LoVo (cell line): ENCODE data around the gene NKAIN2.

Experiments used
- DNase-seq: peaks from one replicate; pipeline ENCODE4 v3.0.0-alpha.2; 2016; ENCODE audit warnings: low spot score

The NKAIN2 gene

DNA sequence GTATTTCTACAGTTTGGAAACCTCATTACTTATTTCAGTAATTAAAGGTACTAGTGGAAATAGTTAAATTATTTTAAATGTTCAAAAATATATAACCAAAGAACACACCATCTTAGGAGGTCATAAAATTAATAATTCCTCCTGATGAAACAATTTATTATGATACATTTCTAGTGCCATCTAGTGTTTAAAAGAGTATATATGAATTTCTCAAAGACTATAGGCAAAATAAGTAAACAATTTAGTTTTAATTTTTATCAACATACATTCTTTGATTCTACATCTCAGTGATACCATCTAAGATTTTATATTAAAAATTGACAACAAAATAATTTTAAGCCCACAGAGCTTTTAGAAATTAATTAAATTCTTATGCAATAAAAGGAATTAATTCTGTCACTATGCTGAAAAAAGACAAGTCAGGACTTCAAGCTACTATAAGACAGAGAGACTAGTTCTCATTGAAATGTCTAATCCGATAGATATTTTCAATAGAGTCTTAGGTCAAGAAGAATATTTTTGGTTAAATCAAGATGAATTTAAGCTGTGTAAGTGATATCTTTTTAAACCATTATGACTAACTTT, 1050.8 kb downstream of the NKAIN2 start:
- peak; percentile 21 for DNase-seq

- DNase-seq, result no peak
Measured at GRCh38 chr6:124857746-124858145, 1054.1 kb downstream of the NKAIN2 start.

DNA sequence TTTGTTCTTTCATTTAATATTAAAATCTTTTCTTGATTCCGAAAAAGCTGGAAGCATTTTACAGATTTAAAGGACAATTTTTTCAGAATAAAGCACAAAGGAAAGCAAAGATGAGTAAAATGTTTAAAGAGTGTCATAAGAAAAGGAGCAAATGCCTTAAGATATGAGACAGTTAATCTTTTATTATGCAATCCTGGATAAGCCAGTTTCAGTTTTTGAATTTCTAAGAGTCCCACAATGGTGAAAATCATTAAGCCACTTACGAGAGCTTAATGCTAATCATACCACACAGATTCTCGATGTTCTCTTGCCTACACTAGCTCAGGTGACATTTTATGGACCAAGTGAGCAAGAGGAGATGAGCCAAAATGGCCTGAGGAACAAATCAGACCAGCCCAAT, 1054.9 kb downstream of the NKAIN2 start:
- no peak for DNase-seq

GRCh38 chr6:124859366-124859765, 1055.7 kb downstream of the NKAIN2 start:
- DNase-seq, result no peak

DNA sequence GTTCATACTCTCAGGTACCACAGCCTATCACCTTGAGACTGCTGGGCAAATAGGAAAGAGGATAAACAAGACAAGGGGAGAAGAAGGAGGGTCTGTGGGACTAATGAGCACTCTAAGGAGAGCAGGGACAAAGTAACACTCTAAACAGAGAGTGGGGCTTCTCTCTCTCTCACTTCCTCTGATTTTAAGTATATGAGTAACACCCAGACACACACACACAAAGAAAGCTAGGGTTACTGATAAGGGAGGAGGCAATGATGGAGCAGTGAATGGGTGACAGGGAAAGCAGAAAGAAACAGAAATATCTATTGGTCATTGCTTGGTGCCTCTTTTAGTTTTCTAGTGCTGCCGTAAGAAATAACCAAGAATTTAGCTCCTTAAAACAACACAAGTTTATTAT, 1062.4 kb downstream of the NKAIN2 start:
- no peak for DNase-seq

DNA sequence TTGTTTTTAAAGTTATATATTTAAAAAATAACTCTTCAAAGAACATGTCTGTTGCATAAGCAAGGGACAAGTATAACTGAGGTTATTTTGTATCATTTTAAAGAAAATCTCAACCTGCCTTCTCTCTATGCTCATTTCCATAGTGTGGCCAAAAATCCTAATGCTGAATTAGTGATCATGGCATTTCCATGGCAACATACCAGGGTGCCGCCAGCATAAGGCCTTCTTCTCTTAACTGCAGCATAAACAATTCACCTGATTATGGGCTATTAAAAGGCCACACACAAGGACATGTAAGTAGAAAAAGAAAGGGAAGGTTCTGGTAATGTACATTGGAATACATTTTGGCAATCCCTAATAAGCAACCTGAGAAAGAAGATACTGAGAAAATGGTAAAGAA, 1063.5 kb downstream of the NKAIN2 start:
- no peak for DNase-seq

DNA sequence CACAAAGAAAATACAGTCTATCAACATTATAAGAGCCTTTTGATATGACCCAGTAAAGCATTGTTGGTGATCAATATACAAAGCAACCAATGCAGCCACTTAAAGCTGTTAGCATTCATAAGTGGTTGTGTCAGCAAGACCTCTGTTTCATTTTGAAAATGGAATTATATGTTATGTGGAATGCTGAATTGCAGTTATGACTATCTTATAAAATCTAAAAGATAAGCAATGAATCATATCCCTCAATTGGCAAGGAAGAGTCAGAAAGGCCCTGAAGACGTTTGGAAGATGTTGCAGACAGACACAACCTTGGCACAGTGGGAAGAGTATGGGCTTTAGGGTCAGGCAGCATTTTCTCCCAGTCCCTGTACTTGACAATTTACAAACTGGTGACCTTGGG, 1064.8 kb downstream of the NKAIN2 start:
- no peak for DNase-seq

- no peak for DNase-seq
Measured at GRCh38 chr6:124869416-124869815, 1065.8 kb downstream of the NKAIN2 start.

DNA sequence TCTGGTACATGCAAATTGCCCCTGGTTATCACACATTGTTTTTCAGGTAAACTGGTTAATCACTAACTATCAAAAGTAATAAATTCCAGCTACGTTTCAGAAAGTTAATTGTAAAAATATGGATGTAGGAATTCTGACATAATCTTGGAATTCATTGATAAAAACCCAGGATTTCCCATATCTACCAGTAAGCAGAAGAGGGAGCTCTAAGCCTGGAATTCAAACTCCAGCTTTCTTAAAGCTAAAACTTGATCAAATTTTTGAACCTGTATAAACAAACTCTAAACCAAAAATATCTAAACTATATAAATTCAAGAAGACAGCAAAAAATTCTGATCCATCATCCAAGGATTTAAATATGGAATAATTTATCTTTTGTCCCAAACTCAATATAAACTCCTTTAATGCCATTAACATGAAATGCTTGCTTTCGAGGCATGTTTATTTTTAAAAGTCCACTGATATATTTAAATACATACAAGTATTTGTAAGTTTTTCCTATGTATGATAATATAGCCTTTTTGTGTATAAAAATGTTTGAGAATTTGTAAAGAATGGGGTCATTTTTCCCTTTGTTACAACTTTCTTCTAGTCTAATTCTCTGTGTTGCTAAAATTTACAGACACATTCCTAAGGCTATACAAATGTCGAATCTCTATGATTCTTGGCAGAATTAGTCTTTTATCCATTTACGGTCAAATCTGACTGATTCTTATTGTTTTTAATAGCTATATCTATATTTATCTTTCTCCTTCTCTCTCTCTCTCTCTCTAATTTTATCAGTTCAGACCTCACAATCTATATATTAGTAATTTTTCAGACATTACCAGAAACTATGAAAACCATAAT, 1067.2 kb downstream of the NKAIN2 start:
- DNase-seq, result peak; percentile 46

DNA sequence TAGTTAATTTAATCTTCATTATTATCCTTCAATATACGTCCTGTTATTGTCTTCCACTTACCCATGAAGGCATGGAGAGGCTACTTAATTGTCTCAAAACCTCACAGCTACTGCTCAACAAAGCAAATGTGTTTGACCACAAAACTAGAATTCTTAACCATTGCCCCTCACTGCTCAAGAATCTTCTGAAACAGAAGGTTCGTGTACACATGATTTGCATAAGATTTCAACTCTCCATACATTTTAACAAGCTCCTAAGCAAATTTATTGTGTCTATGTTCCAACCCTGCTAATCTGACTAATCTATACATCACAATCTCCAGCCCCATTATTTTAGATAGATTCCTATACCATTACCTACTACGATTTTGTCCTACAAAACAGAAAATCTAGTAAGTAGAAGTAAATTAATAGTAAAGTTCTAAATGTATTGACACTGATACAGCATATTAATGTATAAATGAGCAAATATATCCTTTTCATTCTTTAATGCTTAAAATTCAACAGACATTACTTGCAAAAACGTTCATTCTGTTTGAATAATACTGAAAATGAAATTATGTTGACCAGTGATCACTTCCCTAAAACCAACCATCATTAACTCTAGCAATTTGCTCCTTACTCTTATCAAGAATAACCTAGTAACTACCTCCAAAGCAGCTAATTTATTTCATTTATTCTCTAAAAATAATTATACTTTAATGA, 1068.8 kb downstream of the NKAIN2 start:
- DNase-seq, result no peak

DNA sequence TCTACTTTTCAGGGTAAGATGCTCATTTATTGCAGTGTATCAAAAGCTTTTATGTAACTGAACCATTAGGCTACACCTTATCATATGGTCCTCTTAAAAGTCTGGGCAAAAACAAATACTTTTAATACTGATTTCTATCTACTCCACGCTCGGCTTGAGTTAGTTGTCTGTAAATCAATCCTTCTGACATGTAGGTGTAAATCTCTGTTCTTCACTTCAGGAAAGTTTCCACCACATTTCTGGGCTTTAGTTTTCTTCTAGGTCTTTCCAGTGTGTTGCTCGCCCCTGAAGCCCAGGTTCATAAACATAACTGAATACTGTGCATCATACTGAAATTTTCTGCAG, 1069.4 kb downstream of the NKAIN2 start:
- DNase-seq, result no peak
